Esophagus squamous epithelium (tissue), 4 donors: ENCODE data around the gene MPPED2.

Experiments used
- CTCF ChIP-seq, 6 experiments: fragments of 450-650 bp in 4 of 6; fragments of 200-600 bp in 2 of 6; sonication (generic) in 2 of 6; IDR thresholded peaks; one replicate each; pipeline ENCODE4 v1.5.1; 2016 to 2019; ENCODE audit warnings: antibody characterized with exemption in 6 of 6, mild to moderate bottlenecking in 4 of 6, moderate library complexity in 4 of 6
- POLR2A ChIP-seq, 4 donors: fragments of 450-650 bp; IDR thresholded peaks; one replicate each; pipeline ENCODE4 v1.6.1; 2017; ENCODE audit warnings: antibody characterized with exemption in 4 of 4, mild to moderate bottlenecking in 4 of 4, moderate library complexity in 3 of 4

- TF ChIP-seq CTCF (IDR thresholded peaks at IDR 0.05) (no peak), POLR2A (IDR thresholded peaks at IDR 0.05) (no peak)
Measured at GRCh38 chr11:30504468-30504867, 81.7 kb downstream of the MPPED2 start.
